ENCODE results near the gene EPHA1. TPM values are rescaled to one million over a fixed set of nuclear protein-coding genes. Genes with fewer than 3 reads are reported as not detected.
A peak's percentile ranks its signal among the peaks of the same experiment; 100 is the strongest.
"Not testable (repeated sequence)": the region's sequence is repeated elsewhere in the genome, so short reads cannot be mapped to it uniquely, and the experiment has no call there.

The EPHA1 gene
- total RNA-seq, 1 donor, result not detected

GRCh38 chr7:143434660-143435059 is 26.0 kb upstream of the EPHA1 start:
- peak; percentile 83 for DNase-seq (ENCODE audit: low read depth)
- TF ChIP-seq CTCF (IDR thresholded peaks at IDR 0.05; ENCODE audit: insufficient read depth, low read length), result no peak
- no peak overlapping the region for H3K4me3 ChIP-seq (ENCODE audit: low read depth, low read length)

GRCh38 chr7:143433759-143434158 is 25.1 kb upstream of the EPHA1 start:
- DNase-seq (ENCODE audit: low read depth), result no peak
- no peak overlapping the region for H3K4me3 ChIP-seq (ENCODE audit: low read depth, low read length)
- TF ChIP-seq CTCF (IDR thresholded peaks at IDR 0.05; ENCODE audit: insufficient read depth, low read length), result no peak

GRCh38 chr7:143431109-143431508 is 22.5 kb upstream of the EPHA1 start:
- TF ChIP-seq CTCF (IDR thresholded peaks at IDR 0.05; ENCODE audit: insufficient read depth, low read length), result no peak
- H3K4me3 ChIP-seq (ENCODE audit: low read depth, low read length), result no peak overlapping the region
- DNase-seq (ENCODE audit: low read depth), result no peak

- peak; percentile 30 for DNase-seq (ENCODE audit: low read depth)
- no peak for TF ChIP-seq CTCF (IDR thresholded peaks at IDR 0.05; ENCODE audit: insufficient read depth, low read length)
- H3K4me3 ChIP-seq (ENCODE audit: low read depth, low read length), result no peak overlapping the region
Measured at GRCh38 chr7:143429770-143430698, 21.4 kb upstream of the EPHA1 start.

GRCh38 chr7:143426479-143427142 is 18.0 kb upstream of the EPHA1 start:
- TF ChIP-seq CTCF (IDR thresholded peaks at IDR 0.05; ENCODE audit: insufficient read depth, low read length), result no peak
- H3K4me3 ChIP-seq (ENCODE audit: low read depth, low read length), result no peak overlapping the region
- DNase-seq (ENCODE audit: low read depth), result no peak

GRCh38 chr7:143424476-143424875 is 15.8 kb upstream of the EPHA1 start:
- not testable (repeated sequence) for H3K4me3 ChIP-seq (ENCODE audit: low read depth, low read length); DNase-seq (ENCODE audit: low read depth)

GRCh38 chr7:143422033-143422432 is 13.4 kb upstream of the EPHA1 start:
- TF ChIP-seq CTCF (IDR thresholded peaks at IDR 0.05; ENCODE audit: insufficient read depth, low read length), result no peak
- DNase-seq (ENCODE audit: low read depth), result no peak

GRCh38 chr7:143420624-143421023 is 12.0 kb upstream of the EPHA1 start:
- not testable (repeated sequence) for H3K4me3 ChIP-seq (ENCODE audit: low read depth, low read length); DNase-seq (ENCODE audit: low read depth)

More at GRCh38 chr7:143422033-143422432, 13.4 kb upstream of the EPHA1 start:
- no peak overlapping the region for H3K4me3 ChIP-seq (ENCODE audit: low read depth, low read length)
